Neural progenitor cell (in vitro differentiated cells): ENCODE data around the gene MYH9.

Source experiments
- CTCF ChIP-seq: fragments of 200-600 bp; sonication (generic); IDR thresholded peaks from 2 replicates; pipeline ENCODE4 v1.5.1; 2017; ENCODE audit warnings: antibody characterized with exemption, mild to moderate bottlenecking
- EZH2phosphoT487 ChIP-seq: fragments of 200-600 bp; sonication (generic); IDR thresholded peaks from 2 replicates; pipeline ENCODE4 v1.6.1; 2017; ENCODE audit warnings: antibody characterized with exemption

GRCh38 chr22:36399472-36399778, 11.7 kb upstream of the MYH9 start:
- no peak for TF ChIP-seq CTCF
- no peak for TF ChIP-seq EZH2phosphoT487
